Spleen (tissue), 7 donors: Measurements from ENCODE around the gene POFUT1.

Experiments
- CTCF ChIP-seq, 11 experiments: fragments of 200-600 bp in 7 of 11; fragments of 450-650 bp in 4 of 11; sonication (generic) in 4 of 11; IDR thresholded peaks in 8 of 11; conservative IDR thresholded peaks in 3 of 11; 1 replicate in 7 of 11; 2 replicates in 4 of 11; pipeline versions ENCODE4 v1.4.0 to v1.8.0; 2016 to 2021; ENCODE audit warnings: antibody characterized with exemption in 11 of 11, inconsistent platforms in 4 of 11, mild to moderate bottlenecking in 1 of 11
- POLR2A ChIP-seq, 3 donors: fragments of 450-650 bp; IDR thresholded peaks; one replicate each; pipeline ENCODE4 v1.5.1; 2017; ENCODE audit warnings: antibody characterized with exemption in 3 of 3, mild to moderate bottlenecking in 1 of 3
- donor health status: DM: no; HTN: no; CAD: no; lungs with moderate emphysema.
- donor health status: DM: no; HTN: no; CAD: no.
- donor health status: DM: no; HTN: no; CAD: no.

- TF ChIP-seq CTCF (IDR thresholded peaks at IDR 0.05 in 8 of 11, conservative IDR thresholded peaks at IDR 0.05 in 3 of 11) (no peak), POLR2A (IDR thresholded peaks at IDR 0.05) (no peak)
Observed at GRCh38 chr20:32168184-32168910, 39.3 kb upstream of the POFUT1 start.
